D721Med (cell line): ENCODE measurements around the gene AFF2.

Experiments
- DNase-seq: peaks from one replicate; pipeline ENCODE4 v3.0.0; 2011; ENCODE audit warnings: low spot score; ENCODE audit not compliant: insufficient read length
- FAIRE-seq: peaks from 2 replicates; lab custom pipeline; 2011; peaks lifted over from hg19 to GRCh38; lab: Jason Lieb, UNC
- TF ChIP-seq, protein P1 (sequence below): IDR thresholded peaks from 2 replicates; pipeline ENCODE4 v1.5.1; 2012; ENCODE audit warnings: mild to moderate bottlenecking, control low read depth; ENCODE audit not compliant: insufficient read depth; ENCODE audit errors: missing control alignments

Gene AFF2

DNA sequence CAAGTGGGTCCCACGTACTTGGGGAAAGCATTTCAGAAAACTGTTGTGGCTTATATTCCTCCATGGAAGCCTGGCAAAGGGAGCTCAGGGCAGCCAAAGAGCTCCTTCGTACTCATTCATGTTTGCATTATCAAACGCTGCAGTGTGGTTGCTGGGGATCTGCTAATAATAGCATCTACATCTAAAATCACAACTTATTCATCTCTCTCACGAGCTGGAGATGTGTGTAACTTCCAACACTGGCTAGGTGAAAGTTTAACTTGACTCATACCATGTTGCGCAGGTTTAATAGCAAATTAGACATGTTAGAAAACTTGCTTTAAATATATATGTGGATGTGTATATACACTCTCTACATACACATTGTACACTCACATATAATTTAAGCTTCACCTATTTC lies 415.1 kb downstream of the AFF2 start:
- FAIRE-seq (no peak), DNase-seq (no peak)
- TF ChIP-seq, protein P1, sequence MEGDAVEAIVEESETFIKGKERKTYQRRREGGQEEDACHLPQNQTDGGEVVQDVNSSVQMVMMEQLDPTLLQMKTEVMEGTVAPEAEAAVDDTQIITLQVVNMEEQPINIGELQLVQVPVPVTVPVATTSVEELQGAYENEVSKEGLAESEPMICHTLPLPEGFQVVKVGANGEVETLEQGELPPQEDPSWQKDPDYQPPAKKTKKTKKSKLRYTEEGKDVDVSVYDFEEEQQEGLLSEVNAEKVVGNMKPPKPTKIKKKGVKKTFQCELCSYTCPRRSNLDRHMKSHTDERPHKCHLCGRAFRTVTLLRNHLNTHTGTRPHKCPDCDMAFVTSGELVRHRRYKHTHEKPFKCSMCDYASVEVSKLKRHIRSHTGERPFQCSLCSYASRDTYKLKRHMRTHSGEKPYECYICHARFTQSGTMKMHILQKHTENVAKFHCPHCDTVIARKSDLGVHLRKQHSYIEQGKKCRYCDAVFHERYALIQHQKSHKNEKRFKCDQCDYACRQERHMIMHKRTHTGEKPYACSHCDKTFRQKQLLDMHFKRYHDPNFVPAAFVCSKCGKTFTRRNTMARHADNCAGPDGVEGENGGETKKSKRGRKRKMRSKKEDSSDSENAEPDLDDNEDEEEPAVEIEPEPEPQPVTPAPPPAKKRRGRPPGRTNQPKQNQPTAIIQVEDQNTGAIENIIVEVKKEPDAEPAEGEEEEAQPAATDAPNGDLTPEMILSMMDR, result no peak

DNA sequence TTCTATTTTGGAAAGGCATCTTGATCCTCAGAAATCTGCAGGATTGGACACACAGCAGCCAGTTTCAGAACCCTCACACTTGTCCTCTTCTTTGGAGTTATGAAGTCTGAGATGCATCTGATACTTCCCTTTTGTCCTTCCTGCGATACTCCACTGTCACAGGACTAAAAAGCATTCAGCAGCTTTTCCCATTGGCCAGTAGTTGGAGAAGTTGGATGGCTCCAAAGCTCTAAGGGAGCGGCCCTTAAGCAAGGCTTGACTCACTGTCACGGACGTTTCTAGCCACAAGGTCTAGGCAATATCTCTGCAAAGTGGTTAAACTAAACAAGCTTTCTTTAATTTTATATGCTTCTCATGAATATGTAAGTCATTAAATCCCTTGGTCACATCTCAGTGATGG lies 417.0 kb downstream of the AFF2 start:
- DNase-seq, result no peak
- TF ChIP-seq, protein P1, result no peak
- FAIRE-seq, result no peak

DNA sequence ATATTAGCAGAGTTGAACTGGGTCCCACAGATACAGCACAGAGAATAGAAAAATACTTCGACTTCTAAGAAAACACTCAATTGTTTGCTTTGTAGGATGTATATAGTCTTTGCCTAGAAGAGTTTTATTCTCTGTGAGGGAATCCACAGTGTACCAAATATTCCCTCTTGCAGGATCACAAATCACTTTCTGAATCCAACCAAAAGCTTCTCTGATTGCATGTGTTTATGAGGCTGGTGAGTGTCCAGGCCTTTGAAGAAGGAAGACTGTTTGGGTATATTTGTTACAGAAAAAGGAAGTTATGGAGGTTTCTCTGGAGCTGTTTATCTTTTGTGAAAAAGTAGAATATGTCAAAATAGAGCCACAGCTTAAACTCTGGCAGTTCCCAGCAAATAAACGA lies 423.2 kb downstream of the AFF2 start:
- FAIRE-seq, result no peak

DNA sequence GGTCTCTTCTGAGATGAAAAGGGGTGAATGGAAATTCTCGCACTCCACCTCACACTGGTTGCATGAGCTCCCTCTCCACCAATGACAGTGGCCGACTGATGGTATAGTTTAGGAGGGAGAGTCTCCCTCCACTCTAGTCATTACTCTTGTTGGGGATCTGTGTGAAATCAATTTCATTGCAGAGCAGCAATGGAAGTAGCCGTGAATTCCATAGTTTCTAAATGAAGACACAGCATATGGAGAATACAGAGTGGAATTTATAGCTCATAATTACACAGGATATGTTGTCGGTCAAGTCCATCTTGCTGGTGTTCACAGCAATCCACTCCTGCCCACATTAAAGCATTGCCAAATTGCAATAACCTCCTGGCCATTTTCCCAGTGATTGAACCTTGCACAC lies 426.0 kb downstream of the AFF2 start:
- DNase-seq (no peak), FAIRE-seq (no peak)
- TF ChIP-seq, protein P1, result no peak

More for the DNA sequence above, 423.2 kb downstream of the AFF2 start:
- TF ChIP-seq, protein P1, result no peak
- DNase-seq, result no peak

DNA sequence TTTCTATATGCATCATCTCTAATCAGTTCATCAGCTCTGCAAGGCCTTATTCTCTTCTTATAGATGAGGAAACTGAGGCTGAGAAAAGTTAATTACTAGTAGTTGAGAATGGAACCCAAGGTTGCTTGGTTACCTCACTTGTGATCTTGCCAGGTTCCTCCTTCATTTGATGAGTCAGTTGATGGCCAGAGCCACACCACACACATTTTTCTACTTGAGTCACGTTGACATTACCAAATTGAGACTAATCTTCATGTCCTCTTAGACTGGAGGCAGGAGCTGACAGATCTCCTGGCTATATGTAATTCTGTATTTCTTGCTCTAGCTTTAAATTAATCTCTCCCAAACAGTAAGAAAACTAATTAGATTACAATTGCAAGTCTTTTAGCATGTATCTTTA lies 428.4 kb downstream of the AFF2 start:
- no peak for FAIRE-seq
- TF ChIP-seq, protein P1, result no peak
- no peak for DNase-seq

DNA sequence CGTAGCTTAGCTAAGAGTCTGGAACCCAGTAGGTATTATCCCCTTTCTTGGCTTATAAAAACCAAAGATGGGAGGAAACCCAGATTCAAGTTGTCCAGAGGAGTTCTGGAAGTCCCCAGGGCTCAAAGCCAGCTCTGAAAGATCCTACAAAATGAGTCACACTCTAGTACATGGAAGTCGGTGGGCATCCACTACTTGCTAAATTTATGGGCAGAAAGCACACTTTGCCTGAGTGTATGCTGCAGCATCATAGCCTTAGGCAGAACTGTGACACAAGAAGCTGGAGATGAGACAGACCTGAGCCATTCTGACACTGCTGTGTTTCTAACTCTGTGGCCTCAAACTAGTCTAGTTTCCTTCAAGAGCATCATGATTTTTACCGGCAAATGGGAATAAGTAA lies 429.3 kb downstream of the AFF2 start:
- FAIRE-seq (no peak), DNase-seq (no peak)
- TF ChIP-seq, protein P1, result no peak

DNA sequence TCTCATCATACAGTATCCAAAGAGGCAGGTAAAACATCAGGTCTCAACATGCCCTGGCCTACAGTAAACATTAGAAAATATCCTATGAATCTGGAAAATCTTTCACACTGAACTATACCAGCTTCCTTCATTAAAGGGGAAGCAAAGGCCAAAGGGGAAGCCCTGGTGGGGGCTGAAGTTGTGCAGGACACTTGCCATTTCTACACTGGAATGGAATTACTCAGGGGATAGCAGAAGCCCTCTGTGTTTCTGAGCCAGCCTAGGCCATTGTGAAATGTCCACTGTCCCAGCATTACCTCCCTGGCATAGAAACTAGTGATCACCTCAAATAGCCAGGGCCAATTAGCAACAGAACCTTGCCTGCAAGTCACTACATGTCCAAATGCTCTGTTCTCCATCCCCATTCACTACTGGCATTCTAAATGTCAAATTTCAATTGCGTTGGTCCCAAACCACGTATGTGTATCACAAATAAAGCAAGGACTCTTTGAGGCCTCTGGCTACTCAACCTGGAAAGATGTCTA lies 429.9 kb downstream of the AFF2 start:
- TF ChIP-seq, protein P1, result no peak
- DNase-seq (no peak), FAIRE-seq (no peak)
